HG03520 (cell line): ENCODE data around the gene KCNAB1.

Experiments used
- ATAC-seq: cut with Tn5 transposase; IDR thresholded peaks from one replicate; pipeline ENCODE4 v1.9.1; 2021; ENCODE audit warnings: mild to moderate bottlenecking, moderate library complexity; ENCODE audit not compliant: unreplicated experiment

The KCNAB1 gene

GRCh38 chr3:156395961-156396710 lies 275.8 kb downstream of the KCNAB1 start:
- ATAC-seq = no peak

- ATAC-seq = no peak
Measured at GRCh38 chr3:156396851-156397250, 276.5 kb downstream of the KCNAB1 start.

GRCh38 chr3:156397534-156397933 lies 277.2 kb downstream of the KCNAB1 start:
- ATAC-seq = no peak

DNA sequence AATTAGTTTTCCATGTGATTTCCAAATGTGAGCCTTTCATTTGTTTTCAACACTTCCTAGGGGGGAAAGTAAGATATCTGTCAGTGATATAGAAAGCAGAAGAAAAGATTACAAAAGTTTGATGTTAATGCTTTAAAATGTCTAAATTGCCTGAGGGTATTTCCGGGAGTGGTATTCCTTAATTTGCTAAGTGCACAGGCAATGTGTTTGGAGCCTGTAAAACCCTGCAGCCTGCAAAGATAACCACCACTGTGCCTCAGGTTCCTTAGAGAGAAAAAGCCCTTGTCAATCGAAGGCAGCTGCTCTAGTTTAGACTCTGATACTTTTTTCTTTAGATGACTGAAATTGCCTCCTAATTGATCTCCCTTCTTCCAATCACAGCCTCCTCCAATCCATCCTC lies 279.7 kb downstream of the KCNAB1 start:
- ATAC-seq = no peak

- ATAC-seq = no peak
Measured at GRCh38 chr3:156400735-156401134, 280.4 kb downstream of the KCNAB1 start.

DNA sequence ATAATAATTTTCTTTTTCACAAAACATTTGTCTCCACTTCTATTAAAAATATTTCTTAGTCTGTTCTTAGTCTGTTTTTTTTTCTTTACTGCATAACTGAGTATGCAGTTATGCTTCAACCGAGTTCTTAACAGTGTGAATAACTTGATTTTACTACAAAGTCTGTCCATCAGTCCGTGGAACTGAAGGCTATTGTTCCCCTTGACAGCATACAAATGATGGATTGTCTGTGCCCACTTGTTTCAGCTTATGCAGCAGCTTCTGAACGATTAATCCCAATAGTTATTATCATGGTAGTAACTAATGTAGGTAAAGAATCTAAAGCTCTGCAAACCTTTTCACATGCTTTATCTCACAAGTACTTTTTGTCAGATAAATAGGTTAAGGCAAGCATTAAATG lies 283.8 kb downstream of the KCNAB1 start:
- ATAC-seq = no peak

DNA sequence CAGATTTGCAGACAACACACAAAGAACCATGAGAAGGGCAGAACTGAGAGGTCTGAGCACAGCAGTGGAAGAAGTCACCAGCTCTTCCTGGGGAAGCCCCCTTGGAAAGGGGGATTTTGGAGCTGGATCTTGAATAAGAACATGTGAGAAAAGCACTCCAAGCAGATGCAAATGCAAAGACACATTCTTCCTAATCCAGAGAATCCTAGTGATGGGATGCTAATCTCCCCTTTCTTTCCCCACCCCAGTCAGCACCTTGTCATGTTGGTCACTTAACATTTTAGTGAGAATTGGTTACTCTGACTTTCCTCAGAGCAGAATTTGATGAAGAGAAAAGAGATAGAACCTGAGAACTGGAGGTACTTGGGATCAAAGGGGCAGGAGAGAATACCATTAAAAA lies 286.0 kb downstream of the KCNAB1 start:
- no peak for ATAC-seq

- ATAC-seq = no peak
Measured at GRCh38 chr3:156407617-156408225, 287.3 kb downstream of the KCNAB1 start.

DNA sequence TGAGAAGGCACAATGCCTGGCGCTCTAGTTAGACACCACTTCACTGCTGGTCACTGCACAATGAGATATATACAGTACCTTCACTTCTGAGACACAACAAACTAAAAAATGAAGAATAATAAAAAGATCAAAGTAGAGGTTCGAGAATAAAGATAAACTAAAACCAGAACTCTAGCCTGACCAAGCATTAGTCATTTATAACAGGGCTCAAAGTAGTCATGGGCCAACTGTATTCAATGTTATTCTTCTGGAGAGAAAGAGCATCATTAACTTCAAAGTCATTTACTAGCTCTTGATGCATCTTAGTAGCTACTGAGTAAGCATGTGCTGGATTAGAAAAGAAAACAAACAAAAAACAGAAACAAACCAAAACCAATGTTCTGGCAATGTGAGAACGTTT lies 289.3 kb downstream of the KCNAB1 start:
- no peak for ATAC-seq

GRCh38 chr3:156412600-156412999 lies 292.2 kb downstream of the KCNAB1 start:
- no peak for ATAC-seq

DNA sequence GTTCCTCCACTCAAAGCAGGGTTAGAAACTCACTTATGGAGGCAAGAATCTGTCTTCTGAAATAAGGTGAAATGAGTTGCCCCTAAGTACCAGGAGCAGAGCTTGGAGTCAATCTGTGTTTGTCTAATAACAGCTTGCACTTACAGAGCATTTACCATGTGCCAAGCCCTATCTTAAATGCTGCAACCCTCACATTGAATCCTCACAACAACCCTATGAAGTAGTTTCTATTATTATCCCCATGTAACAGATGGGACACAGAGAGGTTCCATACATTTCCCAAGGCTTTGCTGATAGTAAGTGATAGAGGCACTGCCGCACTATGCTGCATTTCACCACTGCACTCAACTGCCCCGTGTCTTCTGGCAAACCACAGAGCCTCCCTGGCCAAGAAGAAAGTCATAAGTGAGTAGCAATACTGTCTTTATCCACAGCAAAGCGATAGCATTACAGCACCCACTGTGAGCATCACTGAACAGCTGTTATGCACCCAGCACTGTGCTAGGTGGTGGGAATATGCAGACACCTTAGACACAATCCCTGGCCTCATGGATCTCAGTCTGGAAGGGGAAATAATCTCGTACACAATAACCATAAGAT lies 293.0 kb downstream of the KCNAB1 start:
- no peak for ATAC-seq

- ATAC-seq = no peak
Measured at GRCh38 chr3:156416846-156417558, 296.6 kb downstream of the KCNAB1 start.

GRCh38 chr3:156417559-156418132 lies 297.3 kb downstream of the KCNAB1 start:
- no peak for ATAC-seq

DNA sequence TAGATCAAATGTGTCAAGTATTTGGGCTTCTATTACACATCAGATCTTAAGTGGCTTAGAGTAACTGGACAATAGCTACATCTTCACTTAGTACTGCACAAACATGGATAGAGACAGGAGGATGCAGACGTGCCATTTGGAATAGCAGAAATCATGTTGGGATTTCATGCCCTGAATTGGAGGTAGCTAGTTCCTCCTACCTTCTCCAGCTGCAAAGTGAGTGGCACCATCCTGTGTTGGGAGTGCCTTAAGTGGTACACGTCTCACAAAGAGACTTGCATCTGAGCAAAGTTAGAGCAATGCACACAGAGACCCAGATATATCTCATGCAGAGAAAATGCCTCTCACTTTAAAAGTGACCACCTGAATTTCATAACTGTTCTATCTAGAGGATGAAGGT lies 298.1 kb downstream of the KCNAB1 start:
- ATAC-seq = no peak

DNA sequence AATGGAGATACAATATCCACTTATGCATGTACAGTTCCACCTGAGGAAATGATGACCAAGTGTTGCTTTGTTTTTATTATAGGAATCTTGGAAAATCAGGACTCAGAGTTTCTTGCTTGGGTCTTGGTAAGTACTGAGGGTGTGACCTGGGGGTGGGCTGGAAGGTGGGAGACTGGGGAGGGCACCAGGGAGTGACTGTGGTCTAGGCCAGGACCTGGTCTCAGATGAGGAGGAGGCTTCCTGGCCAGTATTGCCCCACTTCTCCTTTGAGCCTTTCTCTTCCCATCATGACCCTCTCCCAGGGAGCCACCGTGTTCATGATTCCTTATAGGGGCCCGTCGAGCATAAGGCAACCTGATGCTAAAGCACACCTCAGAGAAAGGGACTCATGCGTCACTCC lies 301.2 kb downstream of the KCNAB1 start:
- ATAC-seq = no peak

GRCh38 chr3:156424758-156425157 lies 304.4 kb downstream of the KCNAB1 start:
- no peak for ATAC-seq

DNA sequence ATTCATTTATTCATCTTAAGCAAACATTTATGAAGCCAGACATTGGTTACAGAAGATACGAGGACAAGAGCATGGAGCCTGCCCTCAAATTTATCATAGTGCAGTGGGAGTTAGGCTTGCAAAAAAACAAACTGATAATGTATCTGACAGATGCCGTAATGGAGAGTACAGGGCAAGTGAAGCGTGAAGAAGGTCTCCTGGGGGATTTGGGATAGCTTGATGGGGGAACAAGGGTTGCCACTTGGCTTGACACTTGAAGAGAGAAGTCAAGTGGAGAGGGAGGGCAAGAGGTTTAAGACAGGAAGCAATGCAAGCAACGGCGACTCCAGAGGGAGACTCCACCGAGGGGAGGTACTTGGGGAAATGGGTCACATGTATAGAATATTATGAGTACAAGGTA lies 305.3 kb downstream of the KCNAB1 start:
- ATAC-seq = no peak

- no peak for ATAC-seq
Measured at GRCh38 chr3:156429125-156429524, 308.7 kb downstream of the KCNAB1 start.

DNA sequence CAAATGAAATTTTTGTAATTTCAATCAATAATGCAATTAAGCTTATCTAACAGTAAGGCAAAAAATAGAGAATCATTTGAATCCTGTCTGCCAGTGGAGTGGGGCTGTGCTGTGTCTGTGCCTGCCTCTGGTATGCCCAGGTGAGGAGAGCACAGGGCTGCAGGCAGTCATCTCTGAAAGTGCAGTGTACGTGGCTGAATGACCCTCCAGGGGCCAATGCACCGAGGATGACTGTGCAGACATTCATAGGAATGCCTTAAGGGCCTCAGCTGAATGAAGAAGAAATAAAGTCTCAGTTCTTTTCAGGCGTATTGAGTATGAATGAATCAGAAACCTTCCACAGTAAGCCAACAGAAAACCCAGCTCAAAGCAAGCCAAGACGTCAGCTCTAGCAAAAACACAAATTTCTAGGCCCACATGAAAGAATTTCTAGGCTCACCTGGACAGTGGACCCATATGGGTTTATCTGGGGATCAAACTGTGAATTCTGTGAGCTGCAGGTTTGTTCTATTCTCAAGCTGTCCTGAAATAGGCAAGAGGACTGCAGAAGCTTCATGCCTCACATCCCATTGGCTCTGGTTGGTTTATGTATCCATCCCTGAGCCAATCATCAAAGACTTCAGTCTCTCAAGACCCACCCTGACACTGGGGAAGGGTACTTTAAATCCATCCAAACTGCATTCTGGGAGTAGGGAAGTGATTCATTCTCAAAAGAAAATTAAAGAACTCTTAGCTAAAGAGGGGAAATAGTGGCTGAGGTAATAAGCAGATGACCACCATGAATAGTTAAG lies 311.2 kb downstream of the KCNAB1 start:
- no peak for ATAC-seq

- no peak for ATAC-seq
Measured at GRCh38 chr3:156432563-156432962, 312.2 kb downstream of the KCNAB1 start.

DNA sequence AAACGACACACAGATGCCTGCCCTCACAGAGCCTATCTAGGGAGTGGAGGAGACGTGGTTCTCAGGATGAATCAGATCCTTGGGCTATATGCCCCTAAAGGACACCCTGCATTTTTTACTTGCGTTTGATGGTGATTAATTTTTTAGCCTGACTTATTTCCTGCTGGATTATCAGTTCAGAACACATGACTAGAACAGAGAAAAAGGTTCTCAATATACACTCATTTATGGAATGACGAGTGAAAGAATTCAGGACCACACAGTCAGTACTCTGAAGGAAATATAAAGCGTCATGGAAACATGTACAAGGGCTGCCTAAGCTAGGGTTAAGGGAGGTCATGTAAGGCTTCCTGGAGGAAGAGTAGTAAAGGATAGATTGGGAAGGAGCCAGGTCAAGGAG lies 312.8 kb downstream of the KCNAB1 start:
- no peak for ATAC-seq
